GM18867 (cell line): Measurements from ENCODE around the gene RPAP3.
A peak's percentile ranks its signal among the peaks of the same experiment; 100 is the strongest.

ENCODE experiments used
- ATAC-seq: cut with Tn5 transposase; IDR thresholded peaks from one replicate; pipeline ENCODE4 v1.9.1; 2021; ENCODE audit warnings: mild to moderate bottlenecking, moderate library complexity; ENCODE audit not compliant: unreplicated experiment

Gene RPAP3

DNA sequence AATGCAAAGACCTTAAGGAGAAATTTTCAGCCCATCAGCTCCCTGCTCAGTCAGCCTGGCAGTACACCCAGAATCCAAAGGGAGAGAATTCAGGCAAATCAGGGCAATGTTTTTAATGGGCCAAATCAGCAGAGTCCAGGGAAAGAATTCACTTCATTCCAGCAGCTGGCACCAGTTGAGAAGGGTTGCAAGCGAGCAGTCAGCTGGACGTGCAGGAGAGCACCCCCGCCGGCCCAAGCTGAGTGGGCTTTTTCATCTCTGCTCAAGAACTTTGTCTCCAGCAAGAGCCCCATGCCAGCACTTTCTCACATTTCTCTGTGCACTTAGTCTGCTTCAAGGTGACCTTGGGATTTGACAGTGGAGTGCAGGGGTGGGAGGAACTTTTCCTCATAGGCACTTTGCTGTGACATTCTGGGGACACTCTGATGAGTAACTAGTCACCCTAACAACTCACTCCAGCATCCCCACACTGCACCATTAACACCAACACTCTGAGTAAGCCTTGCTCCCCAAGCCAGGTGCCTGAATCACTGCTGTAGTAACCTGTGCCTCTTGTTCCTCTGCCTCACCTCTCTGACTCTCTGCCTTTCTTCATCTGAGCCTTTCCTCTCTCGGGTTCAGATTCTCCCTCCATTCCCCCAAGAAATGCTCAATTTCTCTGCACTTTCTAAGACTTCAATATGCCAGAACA, 17.3 kb upstream of the RPAP3 start:
- ATAC-seq = no peak

GRCh38 chr12:47722136-47722834, 16.5 kb upstream of the RPAP3 start:
- no peak for ATAC-seq

GRCh38 chr12:47721431-47721973, 15.7 kb upstream of the RPAP3 start:
- ATAC-seq = no peak

GRCh38 chr12:47718531-47718930, 12.7 kb upstream of the RPAP3 start:
- ATAC-seq = no peak

DNA sequence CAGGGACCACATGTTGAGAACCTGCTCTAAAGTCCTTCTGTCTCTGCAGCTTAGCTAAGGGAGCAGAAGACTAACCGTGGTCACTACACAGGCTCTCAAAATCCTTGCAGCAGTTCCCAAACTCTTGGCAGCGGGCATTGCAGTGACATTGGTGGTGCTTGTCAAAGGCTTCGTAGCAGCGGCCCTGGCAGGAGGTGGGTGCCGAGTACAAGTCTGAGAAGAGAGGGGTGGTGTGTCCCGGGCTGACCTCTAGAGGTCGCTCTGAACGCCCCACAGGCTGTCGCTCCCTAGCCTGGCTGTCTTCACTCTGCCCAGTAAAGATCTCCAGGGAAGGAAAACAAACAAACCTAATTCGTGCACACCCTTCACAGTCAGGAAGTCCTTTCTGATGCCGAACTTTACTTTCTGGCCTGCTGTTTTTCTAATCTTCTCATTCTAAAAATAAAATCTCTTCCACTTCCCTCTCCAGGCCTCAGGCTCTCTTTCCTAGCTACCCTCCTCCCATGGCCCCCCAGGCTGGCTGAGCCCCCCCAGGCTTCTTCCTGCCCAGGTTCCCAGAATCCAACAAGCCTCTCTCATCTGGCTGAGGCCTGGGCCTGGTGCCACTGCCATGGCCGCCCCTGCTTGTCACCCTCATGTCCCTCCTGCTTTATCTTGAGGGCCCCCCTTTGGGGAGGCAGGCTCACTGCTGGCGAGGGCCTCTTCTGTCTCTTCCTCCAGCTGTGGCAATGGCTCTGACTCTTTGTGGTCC, 11.8 kb upstream of the RPAP3 start:
- ATAC-seq = no peak

- no peak for ATAC-seq
Observed at GRCh38 chr12:47717046-47717442, 11.2 kb upstream of the RPAP3 start.

DNA sequence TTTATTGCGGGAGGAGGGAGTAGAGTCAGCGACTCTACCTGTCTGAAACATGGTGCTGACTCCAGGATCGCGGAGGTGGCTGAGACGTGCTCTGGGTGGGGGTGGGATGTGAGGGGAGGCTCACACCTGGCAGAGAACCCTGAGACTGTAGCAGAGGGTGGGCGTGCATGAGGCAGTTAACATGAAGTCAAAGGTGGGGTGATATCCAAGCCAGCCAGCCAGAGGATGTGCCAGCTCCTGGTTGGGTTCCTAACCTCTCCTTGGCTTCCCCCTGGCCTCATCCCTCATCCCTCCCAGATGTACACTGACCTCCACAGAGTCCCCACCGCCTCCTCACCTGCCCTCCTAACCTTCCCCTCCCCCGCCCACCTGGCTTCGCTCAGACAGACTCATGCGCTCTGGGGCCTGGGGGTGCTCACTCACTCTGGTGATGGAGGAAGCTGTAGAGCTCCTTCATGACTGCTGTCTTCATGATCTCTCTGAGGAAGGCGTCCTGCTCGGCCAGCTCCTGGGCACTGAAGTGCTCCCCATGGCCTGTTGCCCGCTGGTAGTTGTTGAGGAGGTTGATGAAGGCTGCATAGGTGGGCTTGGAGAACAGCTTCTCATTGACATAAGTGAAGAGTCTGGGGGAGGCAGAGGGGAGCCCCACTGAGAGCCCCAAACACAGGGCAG, 10.2 kb upstream of the RPAP3 start:
- ATAC-seq = no peak

DNA sequence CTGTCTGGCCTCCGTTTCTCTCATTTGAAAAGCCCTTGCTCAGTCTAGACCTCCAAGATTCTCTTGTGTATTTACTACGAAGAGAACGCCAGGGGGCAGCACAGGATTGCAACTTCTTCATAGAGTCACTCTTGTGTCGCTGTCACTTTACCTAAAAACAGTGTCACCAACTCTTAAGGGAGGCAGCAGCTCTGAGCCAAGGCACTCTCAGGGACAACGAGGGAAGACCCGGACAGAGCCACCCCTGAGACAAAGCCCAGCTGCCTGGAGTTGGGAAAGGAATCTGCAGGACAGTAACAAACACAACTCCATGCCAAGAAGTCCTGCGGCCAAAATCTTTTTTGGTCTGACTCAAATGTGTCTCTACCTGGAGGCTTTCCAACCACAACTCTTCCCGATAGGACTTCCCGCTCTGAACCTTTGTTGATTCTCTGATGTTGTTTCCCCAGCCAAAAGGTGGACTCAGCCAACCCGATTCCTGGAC, 9.6 kb upstream of the RPAP3 start:
- peak; percentile 77 for ATAC-seq

- peak; percentile 26 for ATAC-seq
Observed at GRCh38 chr12:47714826-47715386, 9.1 kb upstream of the RPAP3 start.

- ATAC-seq = no peak
Observed at GRCh38 chr12:47712171-47712570, 6.3 kb upstream of the RPAP3 start.

DNA sequence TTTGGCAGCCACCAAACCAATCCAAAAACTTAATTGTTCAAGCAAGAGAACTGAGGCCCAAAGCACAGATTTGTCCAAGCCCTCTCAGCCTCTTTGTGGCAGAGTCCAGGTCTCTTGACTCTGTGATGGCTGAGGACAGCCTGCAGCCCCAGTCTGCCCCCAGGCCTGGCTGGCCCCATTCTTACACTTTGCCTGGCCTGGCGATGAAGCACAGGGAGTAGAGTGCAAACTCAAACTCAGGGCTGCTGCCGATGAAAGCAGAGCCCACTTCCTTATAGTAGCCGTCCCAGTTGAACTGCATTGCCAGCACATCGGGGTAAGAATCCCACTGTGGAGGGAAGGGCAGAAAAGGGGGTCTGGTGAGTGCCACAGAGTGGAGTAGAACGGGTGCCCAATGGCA, 5.6 kb upstream of the RPAP3 start:
- ATAC-seq = no peak

- ATAC-seq = no peak
Observed at GRCh38 chr12:47710278-47710677, 4.4 kb upstream of the RPAP3 start.

GRCh38 chr12:47709671-47710070, 3.8 kb upstream of the RPAP3 start:
- ATAC-seq = peak; percentile 25

DNA sequence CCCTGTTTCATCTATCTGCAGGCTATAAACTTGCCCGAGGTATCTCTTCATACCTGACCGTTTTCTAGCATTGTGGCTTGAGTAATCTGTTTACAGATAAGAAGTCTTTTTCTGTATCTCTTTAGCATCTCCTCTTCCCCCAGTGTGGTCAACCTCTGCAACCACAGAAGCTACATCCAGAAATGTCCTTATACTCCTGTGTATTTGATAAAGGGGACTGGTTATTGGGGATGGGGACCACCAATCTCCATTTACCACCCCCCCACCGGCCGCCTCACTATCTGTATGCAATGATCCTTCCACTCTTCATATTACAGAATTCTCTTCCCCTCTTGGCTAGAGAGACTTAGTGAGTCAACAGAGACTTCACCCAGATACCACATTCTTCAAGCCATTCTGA, 3.4 kb upstream of the RPAP3 start:
- no peak for ATAC-seq

GRCh38 chr12:47707905-47708543, 2.2 kb upstream of the RPAP3 start:
- no peak for ATAC-seq

GRCh38 chr12:47707355-47707754, 1.5 kb upstream of the RPAP3 start:
- ATAC-seq = no peak

DNA sequence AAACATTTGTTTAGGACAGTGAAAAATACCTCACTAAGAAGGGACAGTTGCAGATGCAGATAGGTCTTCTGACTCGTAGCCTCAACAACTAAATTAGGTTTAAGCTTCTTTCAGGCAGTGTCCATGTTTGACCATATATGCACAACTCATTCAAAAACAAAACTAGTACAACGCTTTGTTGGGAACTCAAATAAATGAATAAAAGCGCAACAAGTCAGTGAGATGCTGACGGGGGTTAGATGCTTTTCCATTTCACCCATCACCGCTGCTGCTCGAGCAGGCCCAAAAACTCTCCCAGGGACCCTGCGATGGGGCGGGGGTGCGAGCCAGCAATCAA, 633 bp downstream of the RPAP3 start:
- peak; percentile 0 for ATAC-seq

DNA sequence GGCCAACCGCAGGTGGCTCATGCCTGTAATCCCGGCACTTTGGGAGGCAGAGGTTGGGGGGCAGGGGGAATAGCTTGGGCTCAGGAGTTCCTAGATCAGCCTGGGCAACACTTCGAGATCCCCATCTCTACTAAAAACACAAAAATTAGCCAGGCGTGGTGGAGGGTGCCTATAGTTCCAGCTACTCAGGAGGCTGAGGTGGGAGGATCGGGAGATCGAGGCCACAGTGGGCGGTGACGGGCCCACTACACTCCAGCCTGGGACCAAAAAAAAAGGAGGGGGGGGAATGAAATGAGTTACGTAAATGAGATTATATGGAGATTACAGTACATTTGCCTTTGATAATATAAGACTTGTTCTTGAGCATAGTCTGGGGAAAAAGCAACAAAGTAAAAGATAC, 1.1 kb downstream of the RPAP3 start:
- ATAC-seq = no peak

GRCh38 chr12:47700263-47700662, 5.6 kb downstream of the RPAP3 start:
- no peak for ATAC-seq

DNA sequence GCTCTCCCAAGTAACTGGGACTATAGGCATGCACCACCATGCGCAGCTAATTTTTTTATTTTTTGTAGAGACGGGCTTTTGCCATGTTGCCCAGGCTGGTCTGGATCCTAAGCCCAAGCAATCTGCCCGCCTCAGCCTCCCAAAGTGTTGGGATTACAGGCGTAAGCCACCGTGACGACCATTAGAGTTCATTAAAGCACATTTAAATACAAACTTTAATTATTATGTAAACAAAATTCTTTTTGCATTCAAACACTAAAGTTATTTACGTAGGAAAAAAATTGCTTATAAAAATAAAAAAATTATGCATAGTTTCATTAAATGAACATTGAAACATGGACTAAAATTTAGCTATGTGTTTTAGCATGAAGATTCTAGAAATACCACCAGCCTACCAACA, 7.2 kb downstream of the RPAP3 start:
- ATAC-seq = no peak
